GM12892 (cell line): ENCODE results near the gene CYP46A1.

Experiments
- DNase-seq: peaks from one replicate; pipeline ENCODE4 v3.0.0; 2011; ENCODE audit not compliant: insufficient read length
- FAIRE-seq: peaks from 2 replicates; lab custom pipeline; 2011; peaks lifted over from hg19 to GRCh38; lab: Jason Lieb, UNC
- POLR2A ChIP-seq: IDR thresholded peaks from 2 replicates; pipeline ENCODE4 v1.6.1; 2011; ENCODE audit warnings: low read depth, low read length, control low read depth
- POLR2AphosphoS5 ChIP-seq: IDR thresholded peaks from 2 replicates; pipeline ENCODE4 v1.6.1; 2011; ENCODE audit warnings: low read depth, low read length, control low read depth
- TAF1 ChIP-seq: IDR thresholded peaks from 2 replicates; pipeline ENCODE4 v1.6.1; 2011; ENCODE audit warnings: low read depth, mild to moderate bottlenecking, control low read depth, low read length, borderline replicate concordance

The CYP46A1 gene

GRCh38 chr14:99731547-99732435 lies 47.7 kb downstream of the CYP46A1 start:
- FAIRE-seq = no peak

GRCh38 chr14:99732436-99733210 lies 48.5 kb downstream of the CYP46A1 start:
- no peak for DNase-seq
- no peak for FAIRE-seq
- no peak for TF ChIP-seq POLR2AphosphoS5
- TF ChIP-seq POLR2A = no peak
- no peak for TF ChIP-seq TAF1

More at GRCh38 chr14:99731547-99732435, 47.7 kb downstream of the CYP46A1 start:
- TF ChIP-seq TAF1 (no peak), POLR2AphosphoS5 (no peak), POLR2A (no peak)
- no peak for DNase-seq

GRCh38 chr14:99733211-99733539 lies 49.1 kb downstream of the CYP46A1 start:
- DNase-seq = no peak
- no peak for TF ChIP-seq TAF1
- TF ChIP-seq POLR2AphosphoS5 = no peak
- TF ChIP-seq POLR2A = no peak
- no peak for FAIRE-seq

GRCh38 chr14:99733540-99734405 lies 49.7 kb downstream of the CYP46A1 start:
- FAIRE-seq (no peak), DNase-seq (no peak)
- TF ChIP-seq POLR2A = no peak
- TF ChIP-seq POLR2AphosphoS5 = no peak
- no peak for TF ChIP-seq TAF1

- TF ChIP-seq POLR2A = no peak
- TF ChIP-seq POLR2AphosphoS5 = no peak
- no peak for DNase-seq
- FAIRE-seq = no peak
Measured at GRCh38 chr14:99734406-99735051, 50.4 kb downstream of the CYP46A1 start.

GRCh38 chr14:99735189-99736135 lies 51.4 kb downstream of the CYP46A1 start:
- DNase-seq (no peak), FAIRE-seq (no peak)
- no peak for TF ChIP-seq TAF1
- TF ChIP-seq POLR2AphosphoS5 = no peak
- no peak for TF ChIP-seq POLR2A

GRCh38 chr14:99736603-99737371 lies 52.7 kb downstream of the CYP46A1 start:
- FAIRE-seq (no peak), DNase-seq (no peak)

GRCh38 chr14:99737451-99737951 lies 53.4 kb downstream of the CYP46A1 start:
- FAIRE-seq (no peak), DNase-seq (no peak)
- TF ChIP-seq POLR2AphosphoS5 (no peak), POLR2A (no peak), TAF1 (no peak)

More at GRCh38 chr14:99736603-99737371, 52.7 kb downstream of the CYP46A1 start:
- TF ChIP-seq POLR2A = no peak
- TF ChIP-seq POLR2AphosphoS5 = no peak
- no peak for TF ChIP-seq TAF1
